ENCODE measurements around the gene SNTB2. TPM values are rescaled to one million over a fixed set of nuclear protein-coding genes. Genes with fewer than 3 reads are reported as not detected.

Gene SNTB2
- total and polyA plus RNA-seq, 9 of the 15 experiments (the other 6 are each of a cell fraction or from before 2014, with no cell fraction given): 1.2 to 13.7 (median 5.7) TPM

GRCh38 chr16:69302301-69302700 is 115.3 kb downstream of the SNTB2 start:
- in situ Hi-C loops (cut with MboI) (no loop called here), intact Hi-C loops (cut with micrococcal nuclease) (loop anchor here (10.0 kb wide), 1 partner anchor 458 kb away; the partner anchor contains the start of gene TANGO6)
- Histone ChIP-seq H3K4me3 (no peak overlapping the region), H3K9me3 (replicated peaks; ENCODE audit: control insufficient read depth, insufficient read depth, low read depth, low read length) (no peaks in the 10 kb centered on the region), H3K9me1 (ENCODE audit: control insufficient read depth, insufficient read depth, low read length) (no peaks in the 10 kb centered on the region), H3K36me3 (ENCODE audit: control insufficient read depth, insufficient read depth, low read length) (no peaks in the 10 kb centered on the region; the same call in 2 of the 3 replicates), H2AFZ (ENCODE audit: low read depth, low read length) (no peak overlapping the region), H3K79me2 (ENCODE audit: control insufficient read depth, insufficient read depth, low read length) (no peaks in the 10 kb centered on the region), H3K9ac (ENCODE audit: insufficient read depth in 1 of 2, low read depth in 2 of 2, low read length in 2 of 2) (no peak overlapping the region), H4K20me1 (replicated peaks; ENCODE audit: control insufficient read depth, insufficient read depth, low read length) (no peaks in the 10 kb centered on the region), H3K4me1 (replicated peaks in 1 of 2; ENCODE audit: control insufficient read depth in 2 of 2, insufficient read depth in 2 of 2, low read length in 2 of 2) (no peaks in the 10 kb centered on the region), H3K27me3 (ENCODE audit: control insufficient read depth in 2 of 2, insufficient read depth in 2 of 2, low read length in 2 of 2) (no peaks in the 10 kb centered on the region), H3K27ac (ENCODE audit: extremely low read depth, low read depth, low read length) (no peak overlapping the region), H3K4me2 (ENCODE audit: insufficient read depth, low read length) (no peak overlapping the region)
- 65% methylated on average over 4 of the region's 4 CpGs for WGBS (ENCODE audit: insufficient coverage, low coverage, missing lambda C conversion rate)
- TF ChIP-seq NR1H2 (CRISPR knock-in tag; IDR thresholded peaks at IDR 0.05) (no peak), SAP30 (IDR thresholded peaks at IDR 0.05; ENCODE audit: borderline replicate concordance, insufficient read depth, low read depth, low read length, poor library complexity, severe bottlenecking) (no peak), RAD51 (IDR thresholded peaks at IDR 0.05; ENCODE audit: borderline replicate concordance, low read depth) (no peak), CCAR2 (IDR thresholded peaks at IDR 0.05; ENCODE audit: low read depth, low read length) (no peak), ZNF232 (CRISPR knock-in tag; IDR thresholded peaks at IDR 0.05) (no peak), NKRF (IDR thresholded peaks at IDR 0.05; ENCODE audit: borderline replicate concordance) (no peak), VEZF1 (CRISPR knock-in tag; IDR thresholded peaks at IDR 0.05) (no peak)
- DNase-seq (ENCODE audit: extremely low read depth in 1 of 4, low spot score in 3 of 4) (no peak), FAIRE-seq (no peak), ATAC-seq (no peak)
- ChIA-PET POLR2A (interaction anchor here (0.7 kb wide), 1 partner anchor 34 kb away, joined by 6 read pairs; no protein-coding TSS in a partner anchor), CTCF (ENCODE audit: low intra/inter-chr PET ratio) (no interaction called here)
- no TSS peak for BruUV-seq (replicated peaks)

Data from K562 (cell line).